Neural progenitor cell (in vitro differentiated cells): Measurements from ENCODE around the gene GMCL2. TPM values are rescaled to one million over a fixed set of nuclear protein-coding genes. Genes with fewer than 3 reads are reported as not detected.

Experiments used
- DNase-seq: peaks from one replicate; pipeline ENCODE4 v3.0.0-alpha.2; 2016; ENCODE audit warnings: low spot score
- H2AFZ ChIP-seq: fragments of 200-600 bp; sonication (generic); replicated peaks from 2 replicates; pipeline ENCODE4 v1.6.1; 2016; ENCODE audit warnings: antibody characterized with exemption
- H3F3A ChIP-seq: fragments of 200-600 bp; sonication (generic); 2 replicates; pipeline ENCODE4 v1.6.1; 2016; ENCODE audit warnings: antibody characterized with exemption, low read depth
- H3K27ac ChIP-seq: fragments of 200-600 bp; sonication (generic); 2 replicates; pipeline ENCODE4 v1.5.1; 2016; ENCODE audit warnings: mild to moderate bottlenecking
- H3K27me3 ChIP-seq: fragments of 200-600 bp; sonication (generic); 2 replicates; pipeline ENCODE4 v1.6.1; 2016; ENCODE audit warnings: mild to moderate bottlenecking, moderate library complexity
- H3K36me3 ChIP-seq: fragments of 200-600 bp; sonication (generic); 2 replicates; pipeline ENCODE4 v1.5.1; 2016
- H3K4me1 ChIP-seq: fragments of 200-600 bp; sonication (generic); 2 replicates; pipeline ENCODE4 v1.6.1; 2016; ENCODE audit warnings: mixed run types
- H3K4me2 ChIP-seq: fragments of 200-600 bp; sonication (generic); 2 replicates; pipeline ENCODE4 v1.6.1; 2016
- H3K4me3 ChIP-seq: fragments of 200-600 bp; sonication (generic); 2 replicates; pipeline ENCODE4 v1.5.1; 2016
- H3K79me2 ChIP-seq: fragments of 200-600 bp; sonication (generic); 2 replicates; pipeline ENCODE4 v1.6.1; 2016; ENCODE audit warnings: low read depth
- H3K9ac ChIP-seq: fragments of 200-600 bp; sonication (generic); 2 replicates; pipeline ENCODE4 v1.6.1; 2016
- H3K9me3 ChIP-seq: fragments of 200-600 bp; sonication (generic); 2 replicates; pipeline ENCODE4 v1.5.1; 2016; ENCODE audit warnings: low read depth
- H4K20me1 ChIP-seq: fragments of 200-600 bp; sonication (generic); 2 replicates; pipeline ENCODE4 v1.6.1; 2016; ENCODE audit warnings: low read depth
- H3K27ac Mint-ChIP-seq: 3 replicates; pipeline ENCODE4 v1.8.0; 2021; ENCODE audit warnings: mixed read lengths
- H3K27me3 Mint-ChIP-seq: 2 replicates; pipeline ENCODE4 v1.8.0; 2022; ENCODE audit warnings: low read depth, mild to moderate bottlenecking, inconsistent platforms, moderate library complexity, mixed read lengths; ENCODE audit not compliant: insufficient read depth
- H3K36me3 Mint-ChIP-seq: 3 replicates; pipeline ENCODE4 v1.8.0; 2021; ENCODE audit warnings: mixed read lengths
- H3K4me1 Mint-ChIP-seq: 3 replicates; pipeline ENCODE4 v1.8.0; 2021; ENCODE audit warnings: mixed read lengths
- H3K4me3 Mint-ChIP-seq: 3 replicates; pipeline ENCODE4 v1.8.0; 2021; ENCODE audit warnings: mild to moderate bottlenecking, moderate library complexity, mixed read lengths
- H3K9me3 Mint-ChIP-seq: 3 replicates; pipeline ENCODE4 v1.8.0; 2020; ENCODE audit warnings: mixed read lengths
- CTCF ChIP-seq: fragments of 200-600 bp; sonication (generic); IDR thresholded peaks from 2 replicates; pipeline ENCODE4 v1.5.1; 2017; ENCODE audit warnings: antibody characterized with exemption, mild to moderate bottlenecking
- EZH2 ChIP-seq: fragments of 200-600 bp; sonication (generic); IDR thresholded peaks from 2 replicates; pipeline ENCODE4 v1.6.1; 2017; ENCODE audit warnings: antibody characterized with exemption, mild to moderate bottlenecking, moderate library complexity
- EZH2phosphoT487 ChIP-seq: fragments of 200-600 bp; sonication (generic); IDR thresholded peaks from 2 replicates; pipeline ENCODE4 v1.6.1; 2017; ENCODE audit warnings: antibody characterized with exemption
- total RNA-seq: library from RNA; depleted of rRNA; stranded (reverse); fragments of >200 nt; gene quantifications from 2 replicates; pipeline ENCODE4 v1.2.3, GENCODE V29; 2015; ENCODE audit warnings: low replicate concordance

Gene GMCL2
- total RNA-seq, 1 donor from 2014 or later: not detected

- peak overlapping the region; percentile 88 for H3K4me2 ChIP-seq
- peak overlapping the region; percentile 81 for H3K4me3 Mint-ChIP-seq
- H3K27me3 Mint-ChIP-seq: peaks cover 11% of the 10 kb centered on the region
- TF ChIP-seq CTCF (no peak), EZH2phosphoT487 (no peak), EZH2 (no peak)
- no peak overlapping the region for H3K9ac ChIP-seq
- H2AFZ ChIP-seq: peak overlapping the region; percentile 85
- no peaks in the 10 kb centered on the region for H3K36me3 ChIP-seq
- H3K9me3 Mint-ChIP-seq: no peaks in the 10 kb centered on the region
- no peak for DNase-seq
- H3K36me3 Mint-ChIP-seq: peaks cover 22% of the 10 kb centered on the region
- H3K4me1 Mint-ChIP-seq: peaks cover 24% of the 10 kb centered on the region
- peaks cover 9% of the 10 kb centered on the region for H3K4me1 ChIP-seq
- no peaks in the 10 kb centered on the region for H3K9me3 ChIP-seq
- peaks cover 18% of the 10 kb centered on the region for H3K79me2 ChIP-seq
- H3K27ac ChIP-seq: no peak overlapping the region
- H3K27me3 ChIP-seq: no peaks in the 10 kb centered on the region
- peaks cover 30% of the 10 kb centered on the region for H3F3A ChIP-seq
- H4K20me1 ChIP-seq: peaks cover 26% of the 10 kb centered on the region
- H3K4me3 ChIP-seq: peak overlapping the region; percentile 60
- no peak overlapping the region for H3K27ac Mint-ChIP-seq
Observed at GRCh38 chr5:178232920-178233429, 45.8 kb upstream of the GMCL2 start.

- Histone ChIP-seq H3K79me2 (peaks cover 18% of the 10 kb centered on the region), H3K9ac (peak within 1 kb of the TSS; percentile 55), H3K4me3 (peak within 1 kb of the TSS; percentile 60), H3K36me3 (no peaks in the 10 kb centered on the region), H3K27ac (peak within 1 kb of the TSS; percentile 6), H3F3A (peaks cover 30% of the 10 kb centered on the region), H3K9me3 (no peaks in the 10 kb centered on the region), H3K4me2 (peak within 1 kb of the TSS; percentile 88), H2AFZ (peak within 1 kb of the TSS; percentile 85), H3K27me3 (no peaks in the 10 kb centered on the region), H4K20me1 (peaks cover 26% of the 10 kb centered on the region), H3K4me1 (peaks cover 9% of the 10 kb centered on the region)
- H3K9me3 Mint-ChIP-seq: no peaks in the 10 kb centered on the region
- DNase-seq: peak; percentile 91
- H3K27me3 Mint-ChIP-seq: peaks cover 14% of the 10 kb centered on the region
- H3K36me3 Mint-ChIP-seq: peaks cover 28% of the 10 kb centered on the region
- peak; percentile 28 for TF ChIP-seq CTCF
- no peak for TF ChIP-seq EZH2phosphoT487
- TF ChIP-seq EZH2: peak; percentile 31
- H3K4me1 Mint-ChIP-seq: peaks cover 24% of the 10 kb centered on the region
- no peak within 1 kb of the TSS for H3K27ac Mint-ChIP-seq
- H3K4me3 Mint-ChIP-seq: peak within 1 kb of the TSS; percentile 85
Observed at GRCh38 chr5:178232124-178232919, 45.2 kb upstream of the GMCL2 start, which contains the start of gene PHYKPL. PHYKPL (minus strand) TSS chr5:178232802; CDS start chr5:178232550, 252 bp downstream.

GRCh38 chr5:178231539-178232123, 44.5 kb upstream of the GMCL2 start:
- H3K9me3 ChIP-seq: no peaks in the 10 kb centered on the region
- no peaks in the 10 kb centered on the region for H3K36me3 ChIP-seq
- peak overlapping the region; percentile 60 for H3K4me3 ChIP-seq
- no peaks in the 10 kb centered on the region for H3K9me3 Mint-ChIP-seq
- DNase-seq: peak; percentile 25
- peak overlapping the region; percentile 55 for H3K9ac ChIP-seq
- TF ChIP-seq EZH2 (no peak), EZH2phosphoT487 (no peak), CTCF (no peak)
- H3K4me1 ChIP-seq: peaks cover 9% of the 10 kb centered on the region
- H3K4me3 Mint-ChIP-seq: peak overlapping the region; percentile 83
- peaks cover 24% of the 10 kb centered on the region for H3K4me1 Mint-ChIP-seq
- H3K36me3 Mint-ChIP-seq: peaks cover 34% of the 10 kb centered on the region
- H3K27me3 Mint-ChIP-seq: peaks cover 13% of the 10 kb centered on the region
- H3K4me2 ChIP-seq: peak overlapping the region; percentile 88
- H3K27me3 ChIP-seq: no peaks in the 10 kb centered on the region
- peak overlapping the region; percentile 6 for H3K27ac ChIP-seq
- peak overlapping the region; percentile 85 for H2AFZ ChIP-seq
- H3K79me2 ChIP-seq: peaks cover 18% of the 10 kb centered on the region
- peaks cover 30% of the 10 kb centered on the region for H3F3A ChIP-seq
- H3K27ac Mint-ChIP-seq: no peak overlapping the region
- H4K20me1 ChIP-seq: peaks cover 26% of the 10 kb centered on the region
